Esophagus squamous epithelium (tissue), 5 donors: Measurements from ENCODE around the gene WBP2NL. TPM values are rescaled to one million over a fixed set of nuclear protein-coding genes. Genes with fewer than 3 reads are reported as not detected.

Source experiments
- DNase-seq: peaks from one replicate; lab custom pipeline; 2025; lab: John Stamatoyannopoulos, UW
- H3K27ac ChIP-seq, 4 donors: fragments of 200-600 bp; sonication (generic); one replicate each; pipeline ENCODE4 v1.5.1; 2016 to 2019; ENCODE audit warnings: mild to moderate bottlenecking in 1 of 4
- H3K27me3 ChIP-seq, 4 donors: fragments of 200-600 bp; sonication (generic); 1 replicate in 3 of 4; 2 replicates in 1 of 4; pipeline versions ENCODE4 v1.5.1 to v1.6.0; 2017 to 2021; ENCODE audit warnings: antibody characterized with exemption in 1 of 4
- H3K36me3 ChIP-seq, 3 donors: fragments of 200-600 bp; sonication (generic); one replicate each; pipeline ENCODE4 v1.5.1; 2016 to 2019
- H3K4me1 ChIP-seq, 3 donors: fragments of 200-600 bp; sonication (generic); one replicate each; pipeline ENCODE4 v1.5.1; 2017 to 2019
- H3K4me3 ChIP-seq, 4 donors: fragments of 200-600 bp; sonication (generic); 1 replicate in 3 of 4; 2 replicates in 1 of 4; pipeline ENCODE4 v1.5.1; 2016 to 2019; ENCODE audit warnings: mild to moderate bottlenecking in 2 of 4, moderate library complexity in 1 of 4
- H3K9me3 ChIP-seq, 3 donors: fragments of 200-600 bp; sonication (generic); one replicate each; pipeline ENCODE4 v1.5.1; 2016 to 2019
- POLR2A ChIP-seq, 4 donors: fragments of 450-650 bp; IDR thresholded peaks; one replicate each; pipeline ENCODE4 v1.6.1; 2017; ENCODE audit warnings: antibody characterized with exemption in 4 of 4, mild to moderate bottlenecking in 4 of 4, moderate library complexity in 3 of 4
- WGBS, 2 donors: methylation state at CpG; one replicate each; pipeline ENCODE4 v1.1.5; 2018; 5-methylcytosine and 5-hydroxymethylcytosine counted together
- intact Hi-C: fragments of 100-400 bp; cut with DNase I; formaldehyde crosslinking; loops from one replicate; pipeline ENCODE4 v1.15.0; 2022
- total RNA-seq, 4 donors: library from RNA; depleted of rRNA; stranded (reverse); fragments of >200 nt; gene quantifications; one replicate each; pipeline ENCODE4 v1.1.0, GENCODE V29; 2016
- TF ChIP-seq, protein P1 (sequence below), 6 experiments: fragments of 450-650 bp in 4 of 6; fragments of 200-600 bp in 2 of 6; sonication (generic) in 2 of 6; IDR thresholded peaks; one replicate each; pipeline ENCODE4 v1.5.1; 2016 to 2019; ENCODE audit warnings: antibody characterized with exemption in 6 of 6, mild to moderate bottlenecking in 4 of 6, moderate library complexity in 4 of 6
- donor health status: DM: yes; HTN: yes; CAD: no.

WBP2NL gene
- total RNA-seq, 4 donors from 2014 or later, result 0.08 to 0.95 TPM; not detected in 2

DNA sequence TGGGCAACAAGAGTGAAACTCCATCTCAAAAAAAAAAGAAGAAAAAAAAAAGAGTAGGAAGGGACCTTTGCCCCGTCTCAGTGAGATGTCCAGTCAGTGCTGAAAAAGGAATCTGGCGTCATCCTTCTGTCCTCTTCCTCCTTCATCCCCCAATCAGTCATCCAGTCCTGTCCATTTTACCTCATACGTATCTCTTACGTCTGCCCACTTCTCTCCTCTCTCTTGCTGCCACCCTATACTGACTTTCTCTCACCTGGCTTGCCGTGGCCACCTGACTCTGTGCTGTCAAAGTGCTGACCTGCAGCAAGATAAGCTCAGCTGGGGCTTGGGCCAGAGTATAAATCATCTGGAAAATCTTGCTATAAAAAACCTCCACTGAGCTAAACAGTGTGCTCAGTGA, 15.7 kb upstream of the WBP2NL start:
- no peak for TF ChIP-seq POLR2A (IDR thresholded peaks at IDR 0.05)
- TF ChIP-seq, protein P1, sequence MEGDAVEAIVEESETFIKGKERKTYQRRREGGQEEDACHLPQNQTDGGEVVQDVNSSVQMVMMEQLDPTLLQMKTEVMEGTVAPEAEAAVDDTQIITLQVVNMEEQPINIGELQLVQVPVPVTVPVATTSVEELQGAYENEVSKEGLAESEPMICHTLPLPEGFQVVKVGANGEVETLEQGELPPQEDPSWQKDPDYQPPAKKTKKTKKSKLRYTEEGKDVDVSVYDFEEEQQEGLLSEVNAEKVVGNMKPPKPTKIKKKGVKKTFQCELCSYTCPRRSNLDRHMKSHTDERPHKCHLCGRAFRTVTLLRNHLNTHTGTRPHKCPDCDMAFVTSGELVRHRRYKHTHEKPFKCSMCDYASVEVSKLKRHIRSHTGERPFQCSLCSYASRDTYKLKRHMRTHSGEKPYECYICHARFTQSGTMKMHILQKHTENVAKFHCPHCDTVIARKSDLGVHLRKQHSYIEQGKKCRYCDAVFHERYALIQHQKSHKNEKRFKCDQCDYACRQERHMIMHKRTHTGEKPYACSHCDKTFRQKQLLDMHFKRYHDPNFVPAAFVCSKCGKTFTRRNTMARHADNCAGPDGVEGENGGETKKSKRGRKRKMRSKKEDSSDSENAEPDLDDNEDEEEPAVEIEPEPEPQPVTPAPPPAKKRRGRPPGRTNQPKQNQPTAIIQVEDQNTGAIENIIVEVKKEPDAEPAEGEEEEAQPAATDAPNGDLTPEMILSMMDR (IDR thresholded peaks at IDR 0.05), result no peak
- Histone ChIP-seq H3K36me3 (no peaks in the 10 kb centered on the region), H3K27me3 (peaks cover 0 to 15% (median 1%) of the 10 kb centered on the region in 4 donors), H3K27ac (no peak overlapping the region), H3K4me3 (no peak overlapping the region), H3K4me1 (no peaks in the 10 kb centered on the region), H3K9me3 (no peaks in the 10 kb centered on the region)
- intact Hi-C loops, result no loop called here
- WGBS, 2 donors, result 80 to 84% methylated on average over 5 of the region's 5 CpGs
- no peak for DNase-seq

DNA sequence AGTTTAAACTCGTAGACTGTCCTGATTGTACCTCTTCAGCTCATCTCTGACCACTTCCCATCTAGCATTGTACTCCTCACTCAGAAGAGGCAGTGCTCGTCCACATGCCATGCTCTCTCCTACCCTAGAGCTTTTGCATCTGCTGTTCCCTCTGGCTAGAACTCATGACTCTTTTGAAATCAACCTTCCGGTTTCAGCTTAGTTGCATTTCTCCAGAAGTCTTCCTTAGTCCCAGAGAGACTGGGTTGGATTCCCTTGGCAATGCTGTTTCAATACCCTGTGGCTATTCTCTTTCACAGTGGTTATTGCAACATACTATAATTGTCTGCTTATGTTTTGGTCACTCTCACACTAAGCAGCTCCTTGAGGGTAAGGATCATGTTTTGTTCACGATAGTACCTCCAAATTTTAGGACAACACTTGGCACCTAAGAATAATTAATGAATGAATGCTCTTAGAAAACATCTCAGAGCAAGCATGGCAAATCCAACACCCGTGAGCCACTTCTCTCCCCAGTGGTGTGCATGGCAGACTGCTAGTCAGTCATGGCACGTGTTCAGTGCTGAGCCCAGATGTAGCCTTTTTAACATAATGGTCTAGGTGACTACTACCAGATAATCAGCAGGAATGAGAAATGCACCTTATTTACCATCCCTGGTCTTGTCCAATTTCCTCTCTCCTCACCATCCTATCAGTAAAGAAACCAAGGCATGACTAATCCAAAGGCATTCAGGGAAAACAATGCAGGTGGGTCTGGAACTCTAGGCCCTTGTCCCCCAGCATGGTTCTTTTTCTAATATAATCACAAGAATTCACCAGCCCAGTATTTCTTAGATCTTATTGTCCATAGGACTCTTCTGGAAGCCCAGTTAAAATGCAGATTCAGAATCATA, 14.8 kb upstream of the WBP2NL start:
- Histone ChIP-seq H3K4me3 (no peak overlapping the region), H3K36me3 (no peaks in the 10 kb centered on the region), H3K9me3 (no peaks in the 10 kb centered on the region), H3K4me1 (no peaks in the 10 kb centered on the region), H3K27ac (no peak overlapping the region), H3K27me3 (peaks cover 0 to 8% (median 0%) of the 10 kb centered on the region in 4 donors)
- DNase-seq, result no peak
- 53 to 58% methylated on average over 6 of the region's 6 CpGs for WGBS, 2 donors
- no peak for TF ChIP-seq POLR2A (IDR thresholded peaks at IDR 0.05)
- TF ChIP-seq, protein P1 (IDR thresholded peaks at IDR 0.05), result no peak
- intact Hi-C loops, result no loop called here

GRCh38 chr22:41987276-41987675, 11.3 kb upstream of the WBP2NL start:
- no peak for DNase-seq
- 85 to 87% methylated on average over 2 to 3 of the region's 5 CpGs for WGBS, 2 donors
- H3K4me3 ChIP-seq, result no peak overlapping the region
- no peaks in the 10 kb centered on the region for H3K9me3 ChIP-seq
- intact Hi-C loops, result no loop called here
- no peaks in the 10 kb centered on the region for H3K4me1 ChIP-seq
- no peaks in the 10 kb centered on the region for H3K27me3 ChIP-seq
- no peaks in the 10 kb centered on the region for H3K36me3 ChIP-seq
- no peak for TF ChIP-seq POLR2A (IDR thresholded peaks at IDR 0.05)
- TF ChIP-seq, protein P1 (IDR thresholded peaks at IDR 0.05), result no peak
- H3K27ac ChIP-seq, result no peak overlapping the region

DNA sequence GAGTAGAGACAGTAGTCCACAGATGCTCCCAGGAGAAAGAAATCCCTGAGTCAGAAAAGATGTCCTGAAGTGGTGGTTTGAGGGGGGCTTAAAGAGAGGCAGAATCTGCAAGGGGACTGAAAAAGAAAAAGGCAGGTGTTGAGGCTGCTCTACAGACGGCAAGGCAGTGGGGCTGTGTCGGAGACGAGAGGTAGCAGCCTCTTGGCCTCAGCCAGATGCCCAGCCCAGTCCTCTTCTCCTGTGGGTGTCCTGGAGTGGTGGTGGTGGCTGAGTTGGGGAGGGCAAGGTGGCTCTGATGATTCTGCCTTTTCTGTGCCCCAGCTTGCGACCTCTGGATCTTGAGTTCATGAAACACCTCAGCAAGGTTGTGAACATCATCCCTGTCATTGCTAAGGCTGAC, 9.3 kb upstream of the WBP2NL start:
- no peaks in the 10 kb centered on the region for H3K36me3 ChIP-seq
- no peak overlapping the region for H3K4me3 ChIP-seq
- intact Hi-C loops, result no loop called here
- no peaks in the 10 kb centered on the region for H3K9me3 ChIP-seq
- WGBS, 2 donors, result 73 to 85% methylated on average over 3 to 4 of the region's 4 CpGs
- H3K27me3 ChIP-seq, result no peaks in the 10 kb centered on the region
- H3K4me1 ChIP-seq, result no peaks in the 10 kb centered on the region
- H3K27ac ChIP-seq, result no peak overlapping the region
- no peak for TF ChIP-seq POLR2A (IDR thresholded peaks at IDR 0.05)
- TF ChIP-seq, protein P1 (IDR thresholded peaks at IDR 0.05), result no peak
- DNase-seq, result no peak

DNA sequence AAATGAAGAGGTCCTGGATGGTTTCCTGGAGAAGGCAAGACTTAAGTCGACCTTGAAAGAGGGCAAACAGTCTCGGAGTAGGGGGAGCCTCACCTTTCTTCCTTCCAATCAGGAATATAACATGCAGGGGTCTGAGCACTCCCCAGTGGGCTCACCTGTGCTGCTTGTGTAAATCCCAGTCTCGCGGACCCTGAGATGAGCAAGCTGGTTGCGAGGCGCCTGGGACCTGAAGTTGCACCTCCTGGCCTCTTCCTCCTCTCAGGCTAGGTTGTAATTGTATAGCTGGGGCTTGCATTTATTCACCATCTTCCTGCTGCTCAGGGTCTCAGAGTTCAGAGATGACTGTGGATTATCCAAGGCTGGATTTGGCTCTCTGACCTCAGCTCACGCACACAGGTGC, 7.5 kb upstream of the WBP2NL start:
- WGBS, 2 donors, result 87 to 100% methylated on average over 2 to 7 of the region's 7 CpGs
- no peak overlapping the region for H3K4me3 ChIP-seq
- H3K4me1 ChIP-seq, result no peaks in the 10 kb centered on the region
- no peaks in the 10 kb centered on the region for H3K9me3 ChIP-seq
- H3K36me3 ChIP-seq, result no peaks in the 10 kb centered on the region
- H3K27me3 ChIP-seq, result no peaks in the 10 kb centered on the region
- H3K27ac ChIP-seq, result no peak overlapping the region
- TF ChIP-seq, protein P1 (IDR thresholded peaks at IDR 0.05), result no peak
- no peak for TF ChIP-seq POLR2A (IDR thresholded peaks at IDR 0.05)
- intact Hi-C loops, result no loop called here
- DNase-seq, result no peak
